Mucosa of descending colon (tissue), 3 donors: ENCODE data around the gene PPM1N. TPM values are rescaled to one million over a fixed set of nuclear protein-coding genes. Genes with fewer than 3 reads are reported as not detected.

Experiments used
- ATAC-seq: fragments of 200-7000 bp; cut with Tn5 transposase; one replicate; pipeline ENCODE4 v1.9.1; 2020; ENCODE audit warnings: mild to moderate bottlenecking, moderate library complexity
- DNase-seq, 3 donors: peaks; one replicate each; pipeline ENCODE4 v3.0.0-alpha.2; 2020
- H3K36me3 ChIP-seq: fragments of 200-600 bp; one replicate; pipeline ENCODE4 v1.8.0; 2021; ENCODE audit warnings: low read depth, mild to moderate bottlenecking
- H3K4me1 ChIP-seq: fragments of 200-600 bp; one replicate; pipeline ENCODE4 v1.8.0; 2021; ENCODE audit warnings: low read depth, mild to moderate bottlenecking
- H3K4me3 ChIP-seq: fragments of 200-600 bp; one replicate; pipeline ENCODE4 v1.8.0; 2021; ENCODE audit warnings: mild to moderate bottlenecking
- H3K9me3 ChIP-seq: fragments of 200-600 bp; one replicate; pipeline ENCODE4 v1.8.0; 2021; ENCODE audit warnings: mild to moderate bottlenecking
- CTCF ChIP-seq: fragments of 200-600 bp; IDR thresholded peaks from one replicate; pipeline ENCODE4 v1.8.0; 2022; ENCODE audit warnings: antibody characterized with exemption, mild to moderate bottlenecking
- intact Hi-C, 2 donors: fragments of 100-400 bp; cut with DNase I in 1 of 2; cut with micrococcal nuclease in 1 of 2; formaldehyde crosslinking; loops; one replicate each; pipeline versions ENCODE4 v1.11.0 to v1.11.1; 2022; cut with DNase I, micrococcal nuclease
- total RNA-seq, 3 donors: library from RNA; stranded (reverse); fragmentation: NEBNext Ultra II Directional in 2 of 3; extraction: Animal tissue kit (Norgen Biotek cat#: 25700) in 2 of 3; gene quantifications; one replicate each; pipeline versions ENCODE4 v1.2.1 to v1.2.4, GENCODE V29; 2021 to 2023
- donor health status: DM: no; HTN: no; CAD: no; lungs with moderate emphysema.
- donor health status: DM: no; HTN: no; CAD: no.
- donor health status: DM: no; HTN: yes; CAD: no.

Gene PPM1N
- total RNA-seq, 3 donors from 2014 or later = 0.43 to 1.3 (median 0.87) TPM

GRCh38 chr19:45471111-45471930 is 26.9 kb upstream of the PPM1N start:
- no peaks in the 10 kb centered on the region for H3K9me3 ChIP-seq
- H3K4me3 ChIP-seq = no peak overlapping the region
- no peak for TF ChIP-seq CTCF
- intact Hi-C loops = no loop called here
- H3K4me1 ChIP-seq = peaks cover 24% of the 10 kb centered on the region
- H3K36me3 ChIP-seq = no peaks in the 10 kb centered on the region
- ATAC-seq (no peak), DNase-seq (no peak)

GRCh38 chr19:45471931-45472562 is 26.2 kb upstream of the PPM1N start:
- ATAC-seq (no peak), DNase-seq (no peak)
- Histone ChIP-seq H3K4me3 (no peak overlapping the region), H3K9me3 (no peaks in the 10 kb centered on the region), H3K36me3 (no peaks in the 10 kb centered on the region), H3K4me1 (peaks cover 22% of the 10 kb centered on the region)
- intact Hi-C loops = no loop called here
- no peak for TF ChIP-seq CTCF

GRCh38 chr19:45472563-45473366 is 25.5 kb upstream of the PPM1N start:
- ATAC-seq (no peak), DNase-seq (no peak)
- no peak overlapping the region for H3K4me3 ChIP-seq
- intact Hi-C loops = no loop called here
- H3K9me3 ChIP-seq = no peaks in the 10 kb centered on the region
- H3K36me3 ChIP-seq = no peaks in the 10 kb centered on the region
- peaks cover 17% of the 10 kb centered on the region for H3K4me1 ChIP-seq
- no peak for TF ChIP-seq CTCF

GRCh38 chr19:45473367-45473681 is 24.9 kb upstream of the PPM1N start:
- H3K4me1 ChIP-seq = peaks cover 12% of the 10 kb centered on the region
- intact Hi-C loops = no loop called here
- H3K9me3 ChIP-seq = no peaks in the 10 kb centered on the region
- no peak for TF ChIP-seq CTCF
- no peak for DNase-seq
- no peak overlapping the region for H3K4me3 ChIP-seq
- H3K36me3 ChIP-seq = no peaks in the 10 kb centered on the region
- no peak for ATAC-seq

GRCh38 chr19:45473682-45474605 is 24.3 kb upstream of the PPM1N start:
- no peak overlapping the region for H3K4me3 ChIP-seq
- ATAC-seq (no peak), DNase-seq (no peak)
- TF ChIP-seq CTCF = no peak
- no peaks in the 10 kb centered on the region for H3K36me3 ChIP-seq
- H3K9me3 ChIP-seq = no peaks in the 10 kb centered on the region
- intact Hi-C loops = no loop called here
- H3K4me1 ChIP-seq = peaks cover 7% of the 10 kb centered on the region
